NCI-H146 treated with DMSO at 0.1 percent for 48 hours (cell line): ENCODE results near the gene PHETA2.
"Not testable (repeated sequence)": the region's sequence is repeated elsewhere in the genome, so short reads cannot be mapped to it uniquely, and the experiment has no call there.

Source experiments
- DNase-seq: peaks from one replicate; lab custom pipeline; 2025; ENCODE audit not compliant: unreplicated experiment; lab: John Stamatoyannopoulos, UW

The PHETA2 gene

DNA sequence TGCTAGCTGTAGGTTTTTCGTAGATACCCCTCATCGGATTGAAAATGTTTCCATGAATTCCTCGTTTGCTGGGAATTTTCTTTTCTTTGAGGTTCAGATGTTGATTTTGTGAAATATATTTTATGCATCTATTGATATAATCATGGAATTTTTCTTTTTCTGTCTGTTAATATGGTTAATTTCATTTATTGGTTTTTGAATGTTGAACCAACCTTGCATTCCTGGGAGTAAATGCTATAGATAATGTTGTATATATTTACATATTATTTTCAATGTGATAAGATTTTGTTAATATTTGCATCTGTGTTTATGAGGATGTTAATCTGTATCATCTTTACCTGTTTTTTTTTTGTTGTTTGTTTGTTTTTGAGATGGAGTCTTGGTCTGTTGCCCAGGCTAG, 27.2 kb downstream of the PHETA2 start:
- no peak for DNase-seq

DNA sequence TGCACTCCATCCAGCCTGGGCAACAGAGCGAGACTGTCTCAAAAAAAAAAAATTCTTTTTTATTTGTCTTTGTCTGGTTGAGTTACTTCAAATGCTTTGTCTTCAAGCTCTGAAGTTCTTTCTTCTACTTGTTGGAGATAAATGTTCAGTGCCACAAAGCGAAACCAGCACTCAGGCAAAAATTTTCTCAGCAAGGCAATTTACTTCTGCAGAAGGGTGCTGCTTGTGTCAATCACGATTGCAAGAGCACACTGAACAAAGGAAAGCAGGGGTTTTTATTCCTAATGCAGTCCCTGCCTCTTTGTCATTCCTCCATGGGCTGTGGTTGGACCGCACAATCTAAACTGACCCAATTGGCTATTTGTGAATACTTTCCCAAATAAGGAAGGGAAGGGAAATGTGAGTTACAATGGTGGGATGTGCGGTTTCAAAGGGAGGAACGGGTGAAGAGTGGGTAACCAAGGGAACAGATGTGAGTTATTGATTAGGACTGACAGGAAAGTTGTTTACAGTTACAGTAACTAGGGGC, 30.3 kb downstream of the PHETA2 start:
- not testable (repeated sequence) for DNase-seq

DNA sequence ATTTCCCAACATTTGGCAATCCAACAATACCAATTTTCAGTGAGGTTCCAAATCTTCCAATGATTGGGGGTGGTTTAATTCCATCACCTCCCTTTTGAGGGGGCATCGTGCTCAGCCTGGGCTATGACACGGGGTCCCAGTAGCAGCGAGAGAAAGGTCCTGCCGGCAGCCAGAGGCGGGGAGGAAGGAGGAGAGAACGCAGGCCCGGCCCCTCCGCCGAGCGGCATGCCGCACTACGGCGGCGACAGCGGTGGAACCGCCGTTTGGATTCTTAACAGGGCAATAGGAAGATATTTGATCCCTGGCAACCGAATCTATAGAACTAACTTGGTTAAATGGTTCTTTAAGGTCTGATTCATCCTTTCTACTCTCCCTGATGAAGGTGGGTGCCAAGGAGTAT, 34.8 kb downstream of the PHETA2 start:
- DNase-seq, result no peak

DNA sequence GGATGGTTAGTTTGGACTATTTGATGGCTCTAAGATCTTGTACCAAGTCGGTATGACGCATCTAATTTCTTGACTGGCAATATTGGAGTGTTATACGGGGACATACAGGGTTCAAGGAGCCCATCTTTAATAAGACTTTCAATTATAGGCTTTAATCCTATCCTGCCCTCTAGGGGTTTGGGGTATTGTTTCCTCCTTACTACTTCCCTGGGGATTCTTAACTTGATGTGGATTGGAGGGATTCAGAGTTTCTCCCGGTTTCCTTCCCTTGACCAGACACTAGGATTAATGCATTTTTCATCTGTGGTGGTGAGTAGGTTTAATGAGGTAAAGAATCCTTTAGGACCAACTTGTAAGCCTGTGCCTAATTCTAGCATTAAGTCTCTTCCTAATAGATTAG, 37.8 kb downstream of the PHETA2 start:
- no peak for DNase-seq

DNA sequence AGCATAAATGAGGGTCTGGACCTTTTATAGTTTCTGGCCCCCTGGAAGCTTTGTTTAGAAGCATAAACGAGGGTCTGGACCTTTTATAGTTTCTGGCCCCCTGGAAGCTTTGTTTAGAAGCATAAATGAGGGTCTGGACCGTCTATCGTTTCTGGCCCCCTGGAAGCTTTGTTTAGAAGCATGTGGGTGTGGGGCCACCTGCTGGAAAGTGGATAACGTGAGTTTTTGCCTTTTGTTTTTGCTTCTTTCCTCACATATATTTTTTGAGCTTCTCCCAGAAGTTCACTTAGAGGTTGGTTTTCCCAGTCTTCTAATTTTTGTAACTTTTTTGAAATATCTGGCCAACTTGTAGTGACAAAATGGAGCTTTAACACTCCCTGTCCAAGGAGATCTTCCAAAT, 38.7 kb downstream of the PHETA2 start:
- not testable (repeated sequence) for DNase-seq

DNA sequence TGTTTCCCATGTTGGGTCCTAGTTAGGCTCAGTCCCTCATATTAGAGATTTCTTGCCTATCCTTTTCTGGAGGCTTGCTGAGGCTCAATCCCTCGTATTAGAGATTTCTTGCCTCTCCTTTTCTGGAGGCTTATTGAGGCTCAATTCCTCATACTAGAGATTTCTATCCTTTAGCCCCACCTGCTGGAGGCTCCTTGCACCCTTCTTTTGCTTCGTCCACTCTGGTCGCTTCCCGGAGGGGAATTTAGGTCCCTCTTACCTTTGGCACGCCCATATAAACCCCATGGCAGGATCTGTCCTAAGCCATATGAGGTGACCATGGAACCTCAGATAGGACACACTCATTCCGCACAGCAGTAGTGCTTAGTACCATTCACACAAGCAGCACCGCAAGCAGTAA, 40.7 kb downstream of the PHETA2 start:
- DNase-seq, result no peak

DNA sequence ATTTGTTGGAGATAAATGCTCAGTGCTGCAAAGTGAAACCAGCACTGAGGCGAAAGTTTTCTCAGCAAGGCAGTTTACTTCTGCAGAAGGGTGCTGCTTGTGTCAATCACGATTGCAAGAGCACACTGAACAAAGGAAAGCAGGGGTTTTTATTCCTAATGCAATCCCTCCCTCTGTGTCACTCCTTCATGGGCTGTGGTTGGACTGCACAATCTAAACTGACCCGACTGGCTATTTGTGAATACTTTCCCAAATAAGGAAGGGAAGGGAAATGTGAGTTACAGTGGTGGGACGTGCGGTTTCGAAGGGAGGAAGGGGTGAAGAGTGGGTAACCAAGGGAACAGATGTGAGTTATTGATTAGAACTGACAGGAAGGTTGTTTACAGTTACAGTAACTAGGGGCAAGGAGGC, 41.4 kb downstream of the PHETA2 start:
- not testable (repeated sequence) for DNase-seq

DNA sequence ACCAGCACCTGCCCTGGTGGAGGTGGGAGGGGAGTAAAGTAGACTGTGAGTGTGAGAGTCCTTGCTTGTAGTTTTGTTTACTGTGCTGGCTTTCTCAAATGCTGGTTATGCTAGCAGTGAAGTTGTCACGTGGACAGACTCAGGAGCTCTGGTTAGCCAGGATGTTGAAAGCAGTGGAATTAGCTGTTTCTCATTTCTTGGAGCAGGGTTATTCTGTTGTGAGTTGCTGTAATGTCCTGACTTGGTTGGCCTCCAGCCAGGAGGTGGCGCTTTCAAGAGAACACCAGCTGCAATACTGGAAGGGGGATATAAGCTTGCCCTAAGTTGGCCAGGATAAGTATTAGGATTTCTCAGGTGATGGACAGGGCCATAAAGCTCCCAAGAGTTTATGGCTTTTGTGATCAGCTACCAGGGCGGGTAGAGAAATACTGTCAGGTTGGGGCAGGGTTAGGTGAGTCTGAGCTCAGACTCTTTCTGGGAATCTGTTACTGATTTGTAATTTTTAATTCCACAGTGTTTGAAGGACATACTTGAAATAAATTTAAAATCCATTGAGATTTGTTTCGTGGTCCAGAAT, 42.9 kb downstream of the PHETA2 start:
- no peak for DNase-seq

DNA sequence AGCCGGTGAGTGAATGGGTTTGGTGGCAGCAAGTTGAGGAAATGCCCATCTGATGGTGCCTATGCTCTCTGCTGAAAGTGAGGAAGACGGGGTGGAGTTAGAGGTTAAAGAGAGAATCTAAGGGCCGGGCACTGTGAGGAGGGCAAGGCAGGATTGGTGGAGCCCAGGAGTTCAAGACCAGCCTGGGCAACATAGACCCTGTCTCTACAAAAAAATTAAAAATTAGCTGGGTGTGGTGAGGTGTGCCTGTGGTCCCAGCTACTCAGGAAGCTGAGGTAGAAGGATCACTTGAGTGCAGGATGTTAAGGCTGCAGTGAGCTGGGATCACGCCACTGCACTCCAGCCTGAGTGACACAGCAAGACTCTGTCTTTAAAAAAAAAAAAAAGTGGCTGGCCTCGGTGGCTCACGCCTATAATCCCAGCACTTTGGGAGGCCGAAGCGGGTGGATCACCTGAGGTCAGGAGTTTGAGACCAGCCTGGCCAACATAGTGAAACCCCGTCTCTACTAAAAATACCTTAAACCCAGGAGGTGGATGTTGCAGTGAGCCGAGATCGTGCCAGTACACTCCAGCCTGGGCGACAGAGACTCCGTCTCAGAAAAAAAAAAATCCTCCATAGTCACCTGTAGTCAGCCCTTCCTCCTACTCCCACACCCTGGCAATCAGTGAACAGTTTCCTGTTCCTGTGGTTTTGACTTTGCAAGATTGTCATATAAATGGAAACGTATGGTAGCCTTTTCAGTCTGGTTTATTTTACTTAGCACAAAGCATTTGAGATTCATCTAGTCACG, 46.4 kb downstream of the PHETA2 start:
- not testable (repeated sequence) for DNase-seq

DNA sequence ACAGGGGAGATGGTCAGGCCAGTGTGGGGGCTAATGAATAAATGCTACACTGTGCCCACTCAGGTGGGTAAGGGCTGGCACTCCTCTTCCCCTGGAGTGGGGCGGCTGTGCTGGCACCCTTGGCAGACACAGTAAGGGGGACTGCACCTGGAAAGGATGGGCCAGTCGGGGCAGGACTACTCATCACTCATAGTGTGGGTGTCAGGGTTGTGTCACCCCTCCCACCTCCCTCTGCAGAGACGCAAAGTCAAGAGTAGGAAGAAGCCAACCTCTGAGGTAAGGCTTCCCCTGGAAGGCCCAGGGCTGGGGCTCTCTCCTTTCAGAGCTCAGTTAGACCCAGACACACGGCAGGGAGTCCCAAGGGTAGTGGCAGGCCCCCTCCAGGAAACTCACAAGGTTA, 49.5 kb downstream of the PHETA2 start:
- DNase-seq, result not testable (repeated sequence)

DNA sequence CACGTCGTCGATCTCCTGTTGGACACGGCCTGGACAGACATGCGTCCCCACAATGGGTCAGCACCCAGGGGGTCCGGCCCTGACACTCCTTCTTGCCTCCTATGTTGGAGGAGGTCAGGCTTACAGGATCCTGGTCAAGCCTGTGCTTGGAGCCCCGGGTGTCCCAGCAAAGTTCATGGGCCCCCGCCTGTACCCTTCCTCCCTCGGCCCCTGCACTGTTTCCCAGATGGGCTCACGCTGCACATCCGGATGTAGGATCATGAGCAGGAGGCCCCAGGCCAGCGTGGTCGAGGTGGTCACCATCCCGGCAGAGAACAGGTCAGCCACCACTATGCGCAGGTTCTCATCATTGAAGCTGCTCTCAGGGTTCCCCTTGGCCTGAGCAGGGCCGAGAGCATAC, 53.6 kb downstream of the PHETA2 start:
- no peak for DNase-seq

DNA sequence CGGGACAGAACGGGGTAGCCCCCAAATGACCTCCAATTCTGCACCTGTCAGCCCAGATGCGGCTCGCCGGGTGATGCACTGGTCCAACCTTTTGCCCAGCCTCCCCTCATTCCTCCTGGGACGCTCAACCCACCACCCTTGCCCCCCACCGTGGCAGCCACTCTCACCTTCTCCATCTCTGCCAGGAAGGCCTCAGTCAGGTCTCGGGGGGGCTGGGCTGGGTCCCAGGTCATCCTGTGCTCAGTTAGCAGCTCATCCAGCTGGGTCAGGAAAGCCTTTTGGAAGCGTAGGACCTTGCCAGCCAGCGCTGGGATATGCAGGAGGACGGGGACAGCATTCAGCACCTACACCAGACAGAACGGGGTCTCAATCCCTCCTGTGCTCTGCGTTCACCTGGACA, 54.0 kb downstream of the PHETA2 start:
- DNase-seq, result not testable (repeated sequence)
